ENCODE data around the gene IQUB.
A peak's percentile ranks its signal among the peaks of the same experiment; 100 is the strongest.
"Not testable (repeated sequence)": the region's sequence is repeated elsewhere in the genome, so short reads cannot be mapped to it uniquely, and the experiment has no call there.

IQUB gene

GRCh38 chr7:123528265-123528664, 6.1 kb downstream of the IQUB start:
- DNase-seq: no peak
- TF ChIP-seq POLR2A (IDR thresholded peaks at IDR 0.05; ENCODE audit: low read length): no peak
- TF ChIP-seq GATA1 (IDR thresholded peaks at IDR 0.05; ENCODE audit: low read depth, low read length): no peak

- not testable (repeated sequence) for DNase-seq
Observed at GRCh38 chr7:123527712-123528225, 6.6 kb downstream of the IQUB start.

- not testable (repeated sequence) for DNase-seq
Observed at GRCh38 chr7:123526533-123526932, 7.9 kb downstream of the IQUB start.

- TF ChIP-seq GATA1 (IDR thresholded peaks at IDR 0.05; ENCODE audit: low read depth, low read length) (no peak), POLR2A (IDR thresholded peaks at IDR 0.05; ENCODE audit: low read length) (no peak)
- DNase-seq: no peak
Observed at GRCh38 chr7:123522066-123522465, 12.3 kb downstream of the IQUB start.

- TF ChIP-seq GATA1 (IDR thresholded peaks at IDR 0.05; ENCODE audit: low read depth, low read length): no peak
- no peak for TF ChIP-seq POLR2A (IDR thresholded peaks at IDR 0.05; ENCODE audit: low read length)
- no peak for DNase-seq
Observed at GRCh38 chr7:123505221-123505620, 29.2 kb downstream of the IQUB start.

GRCh38 chr7:123502201-123502600, 32.2 kb downstream of the IQUB start:
- no peak for TF ChIP-seq POLR2A (IDR thresholded peaks at IDR 0.05; ENCODE audit: low read length)
- no peak for TF ChIP-seq GATA1 (IDR thresholded peaks at IDR 0.05; ENCODE audit: low read depth, low read length)
- DNase-seq: no peak

GRCh38 chr7:123500878-123501489, 33.4 kb downstream of the IQUB start:
- no peak for DNase-seq
- TF ChIP-seq POLR2A (IDR thresholded peaks at IDR 0.05; ENCODE audit: low read length) (no peak), GATA1 (IDR thresholded peaks at IDR 0.05; ENCODE audit: low read depth, low read length) (no peak)

- no peak for TF ChIP-seq POLR2A (IDR thresholded peaks at IDR 0.05; ENCODE audit: low read length)
- TF ChIP-seq GATA1 (IDR thresholded peaks at IDR 0.05; ENCODE audit: low read depth, low read length): no peak
- DNase-seq: no peak
Observed at GRCh38 chr7:123499211-123499970, 35.0 kb downstream of the IQUB start.

- TF ChIP-seq GATA1 (IDR thresholded peaks at IDR 0.05; ENCODE audit: low read depth, low read length): no peak
- no peak for TF ChIP-seq POLR2A (IDR thresholded peaks at IDR 0.05; ENCODE audit: low read length)
Observed at GRCh38 chr7:123498601-123499000, 35.8 kb downstream of the IQUB start.

GRCh38 chr7:123498031-123498430, 36.4 kb downstream of the IQUB start:
- no peak for DNase-seq
- TF ChIP-seq POLR2A (IDR thresholded peaks at IDR 0.05; ENCODE audit: low read length) (no peak), GATA1 (IDR thresholded peaks at IDR 0.05; ENCODE audit: low read depth, low read length) (no peak)

More at GRCh38 chr7:123498601-123499000, 35.8 kb downstream of the IQUB start:
- no peak for DNase-seq

- peak; percentile 27 to 68 for DNase-seq
- TF ChIP-seq POLR2A (IDR thresholded peaks at IDR 0.05; ENCODE audit: low read length) (no peak), GATA1 (IDR thresholded peaks at IDR 0.05; ENCODE audit: low read depth, low read length) (no peak)
Observed at GRCh38 chr7:123494193-123494796, 40.1 kb downstream of the IQUB start.

- no peak for TF ChIP-seq GATA1 (IDR thresholded peaks at IDR 0.05; ENCODE audit: low read depth, low read length)
- no peak for TF ChIP-seq POLR2A (IDR thresholded peaks at IDR 0.05; ENCODE audit: low read length)
- no peak for DNase-seq
Observed at GRCh38 chr7:123492485-123492884, 41.9 kb downstream of the IQUB start.

- no peak for DNase-seq
- TF ChIP-seq POLR2A (IDR thresholded peaks at IDR 0.05; ENCODE audit: low read length): no peak
- TF ChIP-seq GATA1 (IDR thresholded peaks at IDR 0.05; ENCODE audit: low read depth, low read length): no peak
Observed at GRCh38 chr7:123485721-123486120, 48.7 kb downstream of the IQUB start.

GRCh38 chr7:123485187-123485586, 49.2 kb downstream of the IQUB start:
- peak; percentile 31 to 38 for DNase-seq
- TF ChIP-seq POLR2A (IDR thresholded peaks at IDR 0.05; ENCODE audit: low read length) (no peak), GATA1 (IDR thresholded peaks at IDR 0.05; ENCODE audit: low read depth, low read length) (no peak)

GRCh38 chr7:123484199-123484598, 50.2 kb downstream of the IQUB start:
- no peak for TF ChIP-seq GATA1 (IDR thresholded peaks at IDR 0.05; ENCODE audit: low read depth, low read length)
- no peak for TF ChIP-seq POLR2A (IDR thresholded peaks at IDR 0.05; ENCODE audit: low read length)
- no peak for DNase-seq
